HepG2 (cell line): ENCODE results near the gene SBK1. TPM values are rescaled to one million over a fixed set of nuclear protein-coding genes. Genes with fewer than 3 reads are reported as not detected.

ENCODE experiments used
- CHD4 ChIP-seq: fragments of 200-600 bp; sonication (generic); IDR thresholded peaks from 2 replicates; pipeline ENCODE4 v1.7.0; 2017; ENCODE audit warnings: mild to moderate bottlenecking, low read length, borderline replicate concordance
- CTCF ChIP-seq: sonication (generic); formaldehyde crosslinking; IDR thresholded peaks from 2 replicates; pipeline ENCODE4 v1.5.0; 2020; ENCODE audit warnings: mild to moderate bottlenecking, missing genetic modification reagents, moderate library complexity
- FOXA3 ChIP-seq: IDR thresholded peaks from 2 replicates; pipeline ENCODE4 v1.6.1; 2016; ENCODE audit warnings: missing genetic modification reagents, missing compliant biosample characterization
- GPN1 ChIP-seq: sonication (generic); formaldehyde crosslinking; IDR thresholded peaks from 2 replicates; pipeline ENCODE4 v1.5.1; 2020; ENCODE audit warnings: missing genetic modification reagents, borderline replicate concordance
- HDAC6 ChIP-seq: fragments of 200-600 bp; sonication (generic); IDR thresholded peaks from 2 replicates; pipeline ENCODE4 v1.7.0; 2017; ENCODE audit warnings: mild to moderate bottlenecking, antibody characterized with exemption, low read length, low read depth
- IRF1 ChIP-seq: sonication (generic); formaldehyde crosslinking; IDR thresholded peaks from 2 replicates; pipeline ENCODE4 v1.4.0; 2020; ENCODE audit warnings: low read depth, mild to moderate bottlenecking, missing genetic modification reagents
- KDM4B ChIP-seq: sonication (generic); formaldehyde crosslinking; IDR thresholded peaks from 2 replicates; pipeline ENCODE4 v1.4.0; 2020; ENCODE audit warnings: missing genetic modification reagents
- KDM5A ChIP-seq: fragments of 200-600 bp; sonication (generic); IDR thresholded peaks from 2 replicates; pipeline ENCODE4 v1.7.0; 2018; ENCODE audit warnings: antibody characterized with exemption, mild to moderate bottlenecking, low read length, borderline replicate concordance
- NONO ChIP-seq, 2 experiments: fragments of 450-650 bp in 1 of 2; sonication (generic) in 1 of 2; formaldehyde crosslinking in 1 of 2; IDR thresholded peaks in 1 of 2; conservative IDR thresholded peaks in 1 of 2; 2 replicates each; pipeline versions ENCODE4 v1.6.1 to v1.8.0; 2017 to 2022; ENCODE audit warnings: mild to moderate bottlenecking in 1 of 2, missing genetic modification reagents in 1 of 2, moderate library complexity in 1 of 2
- PAX8 ChIP-seq: sonication (generic); formaldehyde crosslinking; IDR thresholded peaks from 2 replicates; pipeline ENCODE4 v1.8.0; 2022; ENCODE audit warnings: mild to moderate bottlenecking, missing genetic modification reagents, borderline replicate concordance
- PRDM15 ChIP-seq: sonication (generic); formaldehyde crosslinking; IDR thresholded peaks from 2 replicates; pipeline ENCODE4 v1.4.0; 2020; ENCODE audit warnings: missing genetic modification reagents
- PRDM4 ChIP-seq: sonication (generic); formaldehyde crosslinking; IDR thresholded peaks from 2 replicates; pipeline ENCODE4 v1.9.0; 2021; ENCODE audit warnings: missing genetic modification reagents, borderline replicate concordance
- RFX5 ChIP-seq: IDR thresholded peaks from 2 replicates; pipeline ENCODE4 v1.6.1; 2011; ENCODE audit warnings: low read depth, low read length, improper control_type of control experiment
- TFAP4 ChIP-seq: sonication (generic); IDR thresholded peaks from 2 replicates; pipeline ENCODE4 v1.6.1; 2016; ENCODE audit warnings: low read depth, borderline replicate concordance
- XRCC5 ChIP-seq: fragments of 200-400 bp; formaldehyde crosslinking; optimal IDR thresholded peaks from 2 replicates; pipeline ENCODE3; 2017; ENCODE audit warnings: mild to moderate bottlenecking, low read length
- ZMYM2 ChIP-seq: sonication (generic); formaldehyde crosslinking; IDR thresholded peaks from 2 replicates; pipeline ENCODE4 v1.8.0; 2022; ENCODE audit warnings: mild to moderate bottlenecking, missing genetic modification reagents
- ZNF446 ChIP-seq: sonication (generic); formaldehyde crosslinking; IDR thresholded peaks from 2 replicates; pipeline ENCODE4 v1.5.0; 2020; ENCODE audit warnings: mild to moderate bottlenecking, missing genetic modification reagents
- ZNF737 ChIP-seq: sonication (generic); formaldehyde crosslinking; IDR thresholded peaks from 2 replicates; pipeline ENCODE4 v1.5.0; 2020; ENCODE audit warnings: missing genetic modification reagents, mild to moderate bottlenecking, borderline replicate concordance
- ZNF839 ChIP-seq: sonication (generic); formaldehyde crosslinking; IDR thresholded peaks from 2 replicates; pipeline ENCODE4 v1.4.0; 2020; ENCODE audit warnings: missing genetic modification reagents, mild to moderate bottlenecking, borderline replicate concordance
- polyA plus RNA-seq, 8 experiments: library from polyadenylated mRNA; depleted of rRNA in 3 of 8; stranded (reverse) in 7 of 8; unstranded in 1 of 8; fragments of >200 nt; fragmentation: Illumina TruSeq in 4 of 8; extraction: Trizol in 4 of 8; gene quantifications; 2 replicates each; pipeline versions ENCODE4 v1.2.1 to v1.2.3, GENCODE V29; 2011 to 2016; ENCODE audit warnings: low read depth in 4 of 8, missing spikeins in 1 of 8, mixed read lengths in 1 of 8; ENCODE audit not compliant: insufficient read depth in 1 of 8
- total RNA-seq, 5 experiments: library from RNA; depleted of rRNA; stranded (reverse); fragments of >200 nt; fragmentation: Illumina TruSeq; extraction: Trizol; gene quantifications; 2 replicates each; pipeline ENCODE4 v1.2.3, GENCODE V29; 2016; ENCODE audit warnings: low read depth in 1 of 5

The SBK1 gene
- total and polyA plus RNA-seq, 2 of the 13 experiments (the other 11 are each of a cell fraction or from before 2014, with no cell fraction given), result 0.15 to 0.17 TPM

- TF ChIP-seq PRDM15 (CRISPR knock-in tag), result no peak
- TF ChIP-seq CTCF (CRISPR knock-in tag), result peak; percentile 95
- no peak for TF ChIP-seq ZNF446 (CRISPR knock-in tag)
- TF ChIP-seq ZNF737 (CRISPR knock-in tag), result no peak
- no peak for TF ChIP-seq IRF1 (CRISPR knock-in tag)
- no peak for TF ChIP-seq PAX8
- TF ChIP-seq ZNF839, result no peak
- no peak for TF ChIP-seq TFAP4
- no peak for TF ChIP-seq NONO (IDR thresholded peaks at IDR 0.05)
- 0 out of 2 replicates have a peak, but pooled peaks have one; percentile 37 for TF ChIP-seq NONO (CRISPR knock-in tag; conservative IDR thresholded peaks at IDR 0.05)
- TF ChIP-seq PRDM4, result no peak
- no peak for TF ChIP-seq GPN1 (CRISPR knock-in tag)
- TF ChIP-seq XRCC5, result peak; percentile 90
- TF ChIP-seq KDM4B (CRISPR knock-in tag), result no peak
- TF ChIP-seq CHD4, result no peak
- TF ChIP-seq HDAC6, result no peak
- no peak for TF ChIP-seq KDM5A
- no peak for TF ChIP-seq RFX5
- no peak for TF ChIP-seq ZMYM2 (CRISPR knock-in tag)
- TF ChIP-seq FOXA3, result no peak
Measured at GRCh38 chr16:28317040-28317880, 24.9 kb downstream of the SBK1 start (continued).
